ENCODE results near the gene GNPDA2.

Gene GNPDA2

DNA sequence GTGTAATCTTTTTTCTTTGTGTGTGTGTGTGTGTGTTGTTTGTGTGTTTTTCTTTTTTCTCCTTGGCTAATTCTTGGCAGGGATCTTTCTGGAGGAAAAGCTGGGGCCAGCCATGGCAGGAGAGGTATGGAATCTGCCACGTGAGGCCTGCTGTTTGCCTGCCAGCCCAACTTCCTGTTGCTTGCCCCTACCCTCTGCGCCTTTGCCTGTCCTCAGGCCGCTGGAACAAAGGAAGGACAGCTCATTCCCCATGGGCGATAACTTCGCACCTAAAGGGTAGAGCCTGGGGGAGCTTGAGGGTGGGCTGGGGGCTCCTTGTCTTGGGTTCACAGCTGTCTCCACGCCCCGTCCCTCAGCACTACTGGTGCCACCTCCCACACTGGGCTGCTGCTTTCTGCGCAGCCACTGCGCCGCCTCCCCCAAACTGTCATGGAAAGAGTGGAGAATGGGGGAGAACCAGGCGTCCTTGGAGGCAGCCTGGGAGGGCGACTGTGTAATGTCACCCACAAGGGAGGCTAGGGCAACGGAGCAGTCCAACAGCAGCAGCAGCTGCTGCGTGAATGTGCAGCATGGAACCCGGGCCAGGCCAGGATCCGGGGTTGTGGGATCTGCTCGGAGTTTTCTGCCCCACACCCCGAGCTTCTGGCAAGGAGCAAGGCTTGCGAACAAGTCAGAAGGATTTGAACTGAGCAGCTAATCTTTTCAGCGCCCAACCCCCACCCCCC lies 62.7 kb downstream of the GNPDA2 start:
- Mint-ChIP-seq H3K9me3 (no peaks in the 10 kb centered on the region), H3K27ac (no peak overlapping the region), H3K4me1 (ENCODE audit: low read depth) (peaks cover 2% of the 10 kb centered on the region), H3K4me3 (no peak overlapping the region), H3K36me3 (ENCODE audit: low read depth) (no peaks in the 10 kb centered on the region), H3K27me3 (peaks cover 8% of the 10 kb centered on the region)
- no peak for DNase-seq

DNA sequence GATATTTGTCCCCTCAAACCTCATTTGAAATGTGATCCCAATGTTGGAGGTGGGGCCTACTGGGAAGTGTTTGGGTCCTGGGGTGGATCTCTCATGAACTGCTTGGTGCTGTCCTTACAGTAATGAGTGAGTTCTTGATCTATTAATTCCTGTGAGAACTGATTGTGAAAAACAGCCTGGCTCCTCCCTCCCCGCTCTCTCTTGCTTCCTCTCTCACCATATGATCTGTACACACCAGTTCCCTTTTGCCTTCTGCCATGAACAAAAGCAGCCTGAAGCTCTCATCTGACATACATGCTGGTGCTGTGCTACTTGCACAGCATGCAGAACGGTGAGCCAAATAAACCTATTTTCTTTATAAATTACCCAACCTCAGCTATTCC lies 63.7 kb downstream of the GNPDA2 start:
- Mint-ChIP-seq H3K27me3 (peaks cover 9% of the 10 kb centered on the region), H3K4me1 (ENCODE audit: low read depth) (no peaks in the 10 kb centered on the region), H3K9me3 (no peaks in the 10 kb centered on the region), H3K36me3 (ENCODE audit: low read depth) (no peaks in the 10 kb centered on the region), H3K27ac (no peak overlapping the region), H3K4me3 (no peak overlapping the region)
- DNase-seq = no peak

DNA sequence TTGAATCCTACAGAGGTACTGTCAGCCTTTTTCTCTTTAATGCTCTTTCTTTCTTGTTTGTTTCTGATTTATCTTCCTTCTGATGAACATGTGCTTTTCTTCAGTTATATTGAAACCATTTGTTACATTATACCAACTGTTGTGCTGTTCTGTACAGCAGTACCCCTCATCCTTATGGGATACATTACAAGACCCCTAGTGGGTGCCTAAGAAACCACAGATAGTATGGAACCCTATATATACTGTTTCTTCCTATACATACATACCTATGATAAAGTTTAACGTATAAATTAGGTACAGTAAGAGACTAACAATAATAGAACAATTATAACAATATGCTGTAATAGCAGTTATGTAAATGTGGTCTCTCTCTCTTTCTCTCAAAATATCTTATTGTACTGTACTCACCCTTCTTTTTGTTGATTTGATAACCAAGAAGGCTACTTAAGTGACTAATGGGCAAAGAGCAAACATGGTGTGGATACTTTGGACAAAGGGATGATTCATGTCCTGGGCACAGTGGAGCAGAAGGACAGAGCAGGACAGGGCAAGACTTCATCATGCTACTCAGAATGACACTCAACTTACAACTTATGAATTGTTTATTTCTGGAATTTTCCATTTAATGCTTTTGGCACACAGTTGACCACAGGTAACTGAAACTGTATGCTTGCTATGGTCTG lies 64.3 kb downstream of the GNPDA2 start:
- peaks cover 9% of the 10 kb centered on the region for H3K27me3 Mint-ChIP-seq
- no peak overlapping the region for H3K27ac Mint-ChIP-seq
- H3K36me3 Mint-ChIP-seq (ENCODE audit: low read depth) = no peaks in the 10 kb centered on the region
- no peak for DNase-seq
- H3K4me3 Mint-ChIP-seq = no peak overlapping the region
- H3K9me3 Mint-ChIP-seq = no peaks in the 10 kb centered on the region
- H3K4me1 Mint-ChIP-seq (ENCODE audit: low read depth) = no peaks in the 10 kb centered on the region

DNA sequence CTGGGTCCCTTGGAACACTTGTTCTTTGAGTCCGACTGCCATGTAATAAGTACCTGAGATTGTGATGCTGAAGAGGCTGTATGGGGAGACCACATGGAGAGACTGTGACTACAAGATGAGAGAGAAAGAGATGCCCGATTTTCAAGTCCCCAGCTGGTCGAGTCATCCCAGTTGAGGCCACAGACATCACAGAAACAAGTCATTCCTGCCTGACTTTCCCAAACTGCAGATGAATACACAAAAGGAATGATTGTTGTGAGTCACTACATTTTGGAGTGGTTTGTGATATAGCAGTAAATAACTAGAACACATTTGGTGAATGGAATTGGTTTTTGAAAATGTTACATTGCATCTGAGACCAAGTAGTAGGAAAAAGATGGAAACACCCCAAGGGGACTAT lies 66.0 kb downstream of the GNPDA2 start:
- H3K27ac Mint-ChIP-seq = no peak overlapping the region
- H3K9me3 Mint-ChIP-seq = no peaks in the 10 kb centered on the region
- no peaks in the 10 kb centered on the region for H3K36me3 Mint-ChIP-seq (ENCODE audit: low read depth)
- no peak overlapping the region for H3K4me3 Mint-ChIP-seq
- no peak for DNase-seq
- peaks cover 9% of the 10 kb centered on the region for H3K27me3 Mint-ChIP-seq
- H3K4me1 Mint-ChIP-seq (ENCODE audit: low read depth) = no peaks in the 10 kb centered on the region

DNA sequence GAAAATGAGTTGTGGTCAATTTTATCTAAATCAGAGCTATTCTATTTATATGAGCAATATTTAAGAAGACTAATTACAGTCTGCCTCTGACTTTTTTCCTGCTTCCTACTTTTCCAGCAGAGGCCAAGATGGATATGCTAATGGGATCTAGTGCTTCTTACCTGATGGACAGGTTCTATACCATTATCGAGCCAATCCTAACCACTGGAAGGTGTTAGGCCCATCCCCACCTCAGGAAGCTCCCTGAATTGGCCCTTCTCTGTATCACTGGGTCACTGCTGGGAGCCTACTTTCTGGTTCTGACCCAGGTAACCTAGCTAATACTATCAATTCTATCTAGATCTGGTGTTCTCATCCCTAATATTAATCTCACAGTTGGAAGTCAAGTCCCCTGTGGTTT lies 74.4 kb downstream of the GNPDA2 start:
- no peak for DNase-seq
- Mint-ChIP-seq H3K27ac (no peak overlapping the region), H3K27me3 (peaks cover 13% of the 10 kb centered on the region), H3K9me3 (no peaks in the 10 kb centered on the region), H3K36me3 (ENCODE audit: low read depth) (no peaks in the 10 kb centered on the region), H3K4me3 (no peak overlapping the region), H3K4me1 (ENCODE audit: low read depth) (no peaks in the 10 kb centered on the region)

Data from activated T-cell treated with anti-CD3 and anti-CD28 coated beads, Interleukin-2, amount 50 U/mL, for 24 hours (primary cell).